ENCODE data around the gene CPAMD8. TPM values are rescaled to one million over a fixed set of nuclear protein-coding genes. Genes with fewer than 3 reads are reported as not detected.

The CPAMD8 gene
- total and polyA plus RNA-seq, 2 donors (not counting 3 experiments of a cell fraction or from before 2014, with no cell fraction given), result 2.2 to 3.9 TPM

GRCh38 chr19:16878181-16878965, 148.2 kb downstream of the CPAMD8 start:
- Histone ChIP-seq H4K20me1 (replicated peaks; ENCODE audit: control insufficient read depth, extremely low read depth, insufficient read depth, low read length) (no peaks in the 10 kb centered on the region), H3K9me1 (replicated peaks; ENCODE audit: control insufficient read depth, extremely low read depth, insufficient read depth, low read length) (no peaks in the 10 kb centered on the region), H3K4me1 (ENCODE audit: control insufficient read depth, extremely low read depth, insufficient read depth, low read length) (peaks cover 10% of the 10 kb centered on the region), H3K9me3 (replicated peaks; ENCODE audit: control insufficient read depth, insufficient read depth, low read length) (no peaks in the 10 kb centered on the region), H2AFZ (ENCODE audit: low read depth, low read length) (no peak overlapping the region), H3K27ac (ENCODE audit: insufficient read depth, low read depth, low read length) (no peak overlapping the region), H3K36me3 (ENCODE audit: control insufficient read depth in 2 of 2, extremely low read depth in 1 of 2, insufficient read depth in 2 of 2, low read length in 2 of 2) (peaks cover 19 to 37% of the 10 kb centered on the region in 2 experiments), H3K9ac (replicated peaks; ENCODE audit: extremely low read depth, insufficient read depth, low read length) (no peak overlapping the region), H3K27me3 (ENCODE audit: control insufficient read depth in 2 of 2, insufficient read depth in 2 of 2, low read length in 2 of 2) (no peaks in the 10 kb centered on the region), H3K79me2 (ENCODE audit: control insufficient read depth, insufficient read depth, low read length) (peaks cover 20% of the 10 kb centered on the region), H3K4me2 (ENCODE audit: insufficient read depth, low read length) (no peak overlapping the region), H3K4me3 (replicated peaks in 1 of 3; ENCODE audit: insufficient read depth in 1 of 3, low read depth in 1 of 3, low read length in 3 of 3) (no peak overlapping the region)
- ChIA-PET CTCF (no interaction called here), POLR2A (no interaction called here)
- intact Hi-C loops (cut with micrococcal nuclease) (no loop called here), dilution Hi-C loops (cut with MboI; ENCODE audit: extremely low pct_ligation_motif_present, low sequenced_read_pairs) (no loop called here)
- DNase-seq (ENCODE audit: low read depth, low spot score) (no peak), FAIRE-seq (no peak)
- no peak for TF ChIP-seq CTCF (IDR thresholded peaks at IDR 0.05; ENCODE audit: extremely low read depth in 1 of 2, insufficient read depth in 1 of 2, low read depth in 1 of 2, low read length in 2 of 2)
- TF ChIP-seq FOS (IDR thresholded peaks at IDR 0.05; ENCODE audit: borderline replicate concordance, insufficient read depth, low read length), result no peak
- TF ChIP-seq POLR2AphosphoS5 (IDR thresholded peaks at IDR 0.05; ENCODE audit: insufficient read depth, low read depth, low read length), result no peak
- no TSS peak for BruUV-seq (replicated peaks)

GRCh38 chr19:16877581-16877980, 149.0 kb downstream of the CPAMD8 start:
- peaks cover 27% of the 10 kb centered on the region for H3K79me2 ChIP-seq (ENCODE audit: control insufficient read depth, insufficient read depth, low read length)
- POLR2A ChIA-PET, result no interaction called here
- peaks cover 13% of the 10 kb centered on the region for H3K4me1 ChIP-seq (ENCODE audit: control insufficient read depth, extremely low read depth, insufficient read depth, low read length)
- H3K27me3 ChIP-seq (ENCODE audit: control insufficient read depth in 2 of 2, insufficient read depth in 2 of 2, low read length in 2 of 2), result no peaks in the 10 kb centered on the region
- CTCF ChIA-PET, result no interaction called here
- H3K4me3 ChIP-seq (replicated peaks in 1 of 3; ENCODE audit: insufficient read depth in 1 of 3, low read depth in 1 of 3, low read length in 3 of 3), result no peak overlapping the region
- BruUV-seq (replicated peaks), result no TSS peak
- H4K20me1 ChIP-seq (replicated peaks; ENCODE audit: control insufficient read depth, extremely low read depth, insufficient read depth, low read length), result no peaks in the 10 kb centered on the region
- no peaks in the 10 kb centered on the region for H3K9me1 ChIP-seq (replicated peaks; ENCODE audit: control insufficient read depth, extremely low read depth, insufficient read depth, low read length)
- H3K27ac ChIP-seq (ENCODE audit: insufficient read depth, low read depth, low read length), result no peak overlapping the region
- no peak overlapping the region for H3K9ac ChIP-seq (replicated peaks; ENCODE audit: extremely low read depth, insufficient read depth, low read length)
- dilution Hi-C loops (cut with MboI; ENCODE audit: extremely low pct_ligation_motif_present, low sequenced_read_pairs), result no loop called here
- H3K9me3 ChIP-seq (replicated peaks; ENCODE audit: control insufficient read depth, insufficient read depth, low read length), result no peaks in the 10 kb centered on the region
- DNase-seq (ENCODE audit: low read depth, low spot score) (no peak), FAIRE-seq (no peak)
- peaks cover 19 to 37% of the 10 kb centered on the region in 2 experiments for H3K36me3 ChIP-seq (ENCODE audit: control insufficient read depth in 2 of 2, extremely low read depth in 1 of 2, insufficient read depth in 2 of 2, low read length in 2 of 2)
- H3K4me2 ChIP-seq (ENCODE audit: insufficient read depth, low read length), result no peak overlapping the region
- TF ChIP-seq POLR2AphosphoS5 (IDR thresholded peaks at IDR 0.05; ENCODE audit: insufficient read depth, low read depth, low read length), result no peak
- TF ChIP-seq MYC (IDR thresholded peaks at IDR 0.05; ENCODE audit: low read depth, low read length), result no peak
- no peak for TF ChIP-seq GATA2 (IDR thresholded peaks at IDR 0.05; ENCODE audit: insufficient read depth, insufficient read length, low read depth, low read length)
- TF ChIP-seq JUN (IDR thresholded peaks at IDR 0.05; ENCODE audit: borderline replicate concordance, insufficient read depth, insufficient read length, low read depth), result no peak
- TF ChIP-seq CTCF (IDR thresholded peaks at IDR 0.05; ENCODE audit: extremely low read depth in 1 of 2, insufficient read depth in 1 of 2, low read depth in 1 of 2, low read length in 2 of 2), result no peak
- TF ChIP-seq EZH2 (IDR thresholded peaks at IDR 0.05; ENCODE audit: borderline replicate concordance, low read depth, low read length, severe bottlenecking), result no peak
- no peak for TF ChIP-seq POLR2A (IDR thresholded peaks at IDR 0.05; ENCODE audit: low read depth, low read length)
- no peak for TF ChIP-seq MAX (IDR thresholded peaks at IDR 0.05; ENCODE audit: insufficient read depth, insufficient read length)
- intact Hi-C loops (cut with micrococcal nuclease), result loop anchor here (1.0 kb wide), 1 partner anchor 11 kb away; the partner anchor contains the start of gene F2RL3
- H2AFZ ChIP-seq (ENCODE audit: low read depth, low read length), result no peak overlapping the region

Measured in endothelial cell of umbilical vein (primary cell).